Measurements from ENCODE around the gene XRRA1. TPM values are rescaled to one million over a fixed set of nuclear protein-coding genes. Genes with fewer than 3 reads are reported as not detected.

Gene XRRA1
- total and polyA plus RNA-seq, 2 of the 13 experiments (the other 11 are each of a cell fraction or from before 2014, with no cell fraction given): 7.6 to 10.5 TPM

- intact Hi-C loops (cut with micrococcal nuclease; ENCODE audit: unreplicated experiment) (no loop called here), in situ Hi-C loops (cut with HindIII; ENCODE audit: extremely low pct_ligation_motif_present, low pct_unique_long_range_greater_than_20kb) (no loop called here)
- H3K36me3 ChIP-seq (replicated peaks in 1 of 2; ENCODE audit: control insufficient read depth in 1 of 2, insufficient read depth in 2 of 2, low read length in 2 of 2): peaks cover 6 to 45% of the 10 kb centered on the region in 2 experiments; a peak in 4 of 5 replicates
- H3K4me1 ChIP-seq (ENCODE audit: insufficient read depth, low read length): peaks cover 5% of the 10 kb centered on the region; the same call in 1 of the 2 replicates
- H2AFZ ChIP-seq (ENCODE audit: low read length): no peak overlapping the region
- ATAC-seq (no peak), DNase-seq (ENCODE audit: low spot score) (no peak), FAIRE-seq (no peak)
- no peaks in the 10 kb centered on the region for H3K27me3 ChIP-seq (ENCODE audit: control insufficient read depth in 1 of 2, insufficient read depth in 2 of 2, low read length in 2 of 2)
- BruUV-seq (replicated peaks): TSS peak; percentile 24
- no peak overlapping the region for H3K4me3 ChIP-seq (replicated peaks in 1 of 3; ENCODE audit: insufficient read depth in 1 of 3, low read depth in 2 of 3, low read length in 3 of 3)
- ChIA-PET CTCF (ENCODE audit: low intra/inter-chr PET ratio, low total read pairs) (no interaction called here), POLR2A (no interaction called here)
- peaks cover 6% of the 10 kb centered on the region; the same call in 1 of the 2 replicates for H3K9me3 ChIP-seq (ENCODE audit: low read length)
- H3K79me2 ChIP-seq (ENCODE audit: insufficient read depth, low read length): no peaks in the 10 kb centered on the region
- 85% methylated on average over 3 of the region's 3 CpGs for WGBS (ENCODE audit: low lambda C conversion rate)
- no peak overlapping the region for H3K27ac ChIP-seq (ENCODE audit: extremely low read length, insufficient read depth, low read length)
- TF ChIP-seq ARID3A (IDR thresholded peaks at IDR 0.05; ENCODE audit: low read depth, low read length): no peak
- H3K4me2 ChIP-seq (ENCODE audit: low read depth, low read length): no peak overlapping the region
- H3K9ac ChIP-seq (ENCODE audit: insufficient read depth, low read depth, low read length): no peak overlapping the region
- no peaks in the 10 kb centered on the region for H4K20me1 ChIP-seq (ENCODE audit: insufficient read depth, low read length)
Measured at GRCh38 chr11:74905326-74905725, 43.6 kb downstream of the XRRA1 start.

GRCh38 chr11:74902342-74902741 is 46.5 kb downstream of the XRRA1 start:
- no peak for DNase-seq (ENCODE audit: low spot score)
- ATAC-seq: no peak
- no peaks in the 10 kb centered on the region for H3K79me2 ChIP-seq (ENCODE audit: insufficient read depth, low read length)
- H3K27me3 ChIP-seq (ENCODE audit: control insufficient read depth in 1 of 2, insufficient read depth in 2 of 2, low read length in 2 of 2): no peaks in the 10 kb centered on the region
- H2AFZ ChIP-seq (ENCODE audit: low read length): no peak overlapping the region
- no peak for FAIRE-seq
- intact Hi-C loops (cut with micrococcal nuclease; ENCODE audit: unreplicated experiment) (no loop called here), in situ Hi-C loops (cut with HindIII; ENCODE audit: extremely low pct_ligation_motif_present, low pct_unique_long_range_greater_than_20kb) (no loop called here)
- H4K20me1 ChIP-seq (ENCODE audit: insufficient read depth, low read length): no peaks in the 10 kb centered on the region
- ChIA-PET CTCF (ENCODE audit: low intra/inter-chr PET ratio, low total read pairs) (no interaction called here), POLR2A (no interaction called here)
- BruUV-seq (replicated peaks): no TSS peak
- peaks cover under 1% of the 10 kb centered on the region; the same call in 1 of the 2 replicates for H3K4me1 ChIP-seq (ENCODE audit: insufficient read depth, low read length)
- H3K36me3 ChIP-seq (replicated peaks in 1 of 2; ENCODE audit: control insufficient read depth in 1 of 2, insufficient read depth in 2 of 2, low read length in 2 of 2): peaks cover 5 to 25% of the 10 kb centered on the region in 2 experiments; a peak in 4 of 5 replicates
- 96% methylated on average over 4 of the region's 4 CpGs for WGBS (ENCODE audit: low lambda C conversion rate)
- no peak overlapping the region for H3K9ac ChIP-seq (ENCODE audit: insufficient read depth, low read depth, low read length)
- TF ChIP-seq NCOA5 (CRISPR knock-in tag; IDR thresholded peaks at IDR 0.05): no peak
- no peak for TF ChIP-seq YEATS4 (CRISPR knock-in tag; IDR thresholded peaks at IDR 0.05; ENCODE audit: borderline replicate concordance)
- no peak for TF ChIP-seq FOXM1 (CRISPR knock-in tag; IDR thresholded peaks at IDR 0.05)
- H3K4me3 ChIP-seq (replicated peaks in 1 of 3; ENCODE audit: insufficient read depth in 1 of 3, low read depth in 2 of 3, low read length in 3 of 3): no peak overlapping the region
- H3K27ac ChIP-seq (ENCODE audit: extremely low read length, insufficient read depth, low read length): no peak overlapping the region
- no peak overlapping the region for H3K4me2 ChIP-seq (ENCODE audit: low read depth, low read length)
- peaks cover 6% of the 10 kb centered on the region; the same call in 1 of the 2 replicates for H3K9me3 ChIP-seq (ENCODE audit: low read length)
